Breast epithelium (tissue), 3 donors: Measurements from ENCODE around the gene LSAMP.

Experiments used
- CTCF ChIP-seq, 3 donors: fragments of 450-650 bp; IDR thresholded peaks; one replicate each; pipeline ENCODE4 v1.5.1; 2016 to 2017; ENCODE audit warnings: antibody characterized with exemption in 3 of 3, mild to moderate bottlenecking in 3 of 3, moderate library complexity in 3 of 3
- POLR2A ChIP-seq: fragments of 450-650 bp; IDR thresholded peaks from one replicate; pipeline ENCODE4 v1.6.1; 2016; ENCODE audit warnings: antibody characterized with exemption, mild to moderate bottlenecking, moderate library complexity
- POLR2AphosphoS5 ChIP-seq, 3 donors: sonication (generic); formaldehyde crosslinking; IDR thresholded peaks; one replicate each; pipeline ENCODE4 v1.6.1; 2017; ENCODE audit warnings: antibody characterized with exemption in 3 of 3

DNA sequence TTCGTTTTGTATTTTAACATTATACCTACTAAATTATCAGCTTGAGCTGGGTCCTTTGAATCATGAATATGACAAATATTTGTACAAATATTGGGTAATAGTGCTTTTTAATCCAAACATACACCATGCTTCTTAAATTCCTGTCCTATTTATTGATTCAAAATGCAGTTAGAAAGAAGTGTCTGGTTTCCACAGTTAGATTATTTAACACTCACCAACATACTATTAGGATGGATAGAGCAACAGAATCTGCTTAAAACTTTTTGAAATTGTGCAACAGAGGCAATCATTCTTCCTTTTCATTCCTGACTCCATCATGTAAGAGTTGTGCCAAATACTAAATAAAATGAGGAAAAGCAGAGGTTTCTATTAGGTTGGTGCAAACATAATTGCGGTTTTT lies 281.2 kb downstream of the LSAMP start:
- no peak for TF ChIP-seq POLR2AphosphoS5 (IDR thresholded peaks at IDR 0.05)
- TF ChIP-seq POLR2A: no peak
- no peak for TF ChIP-seq CTCF (IDR thresholded peaks at IDR 0.05)
